ENCODE data around the gene VAMP2. TPM values are rescaled to one million over a fixed set of nuclear protein-coding genes. Genes with fewer than 3 reads are reported as not detected.

VAMP2 gene
- polyA plus RNA-seq, 1 donor from 2014 or later, result 98.3 TPM

DNA sequence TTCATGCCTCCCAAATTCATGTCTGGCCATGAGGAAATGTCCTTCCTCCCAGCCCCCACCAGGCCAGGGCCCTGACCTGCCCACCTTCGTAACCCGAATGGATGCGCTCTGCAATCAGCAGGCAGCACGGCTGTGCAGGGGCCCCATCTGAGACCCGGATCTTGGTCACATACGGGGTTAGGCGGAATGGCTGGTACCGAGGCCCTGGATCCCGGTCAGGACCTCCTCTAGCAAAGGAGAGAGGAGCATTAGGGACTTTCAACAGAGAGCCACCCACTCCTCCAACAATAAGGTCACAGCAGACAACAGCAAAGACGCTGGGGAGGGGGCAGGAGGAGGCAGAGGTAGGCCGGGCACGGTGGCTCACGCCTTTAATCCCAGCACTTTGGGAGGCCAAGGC is 14.2 kb downstream of the VAMP2 start:
- Histone ChIP-seq H3F3A (ENCODE audit: insufficient read depth, low read length, poor library complexity, severe bottlenecking) (peaks cover 6% of the 10 kb centered on the region), H3K9me2 (ENCODE audit: insufficient read depth, low read length) (no peaks in the 10 kb centered on the region), H3K79me2 (replicated peaks; ENCODE audit: insufficient read depth, low read length) (no peaks in the 10 kb centered on the region), H2AFZ (ENCODE audit: low read depth, low read length) (no peak overlapping the region), H3K27me3 (ENCODE audit: insufficient read depth, low read depth, low read length) (no peaks in the 10 kb centered on the region), H4K20me1 (ENCODE audit: insufficient read depth) (no peaks in the 10 kb centered on the region), H3K4me3 (ENCODE audit: low read length) (no peak overlapping the region), H3K9ac (ENCODE audit: low read length) (no peak overlapping the region), H3K36me3 (ENCODE audit: insufficient read depth, low read length) (no peaks in the 10 kb centered on the region), H3K27ac (ENCODE audit: low read length) (no peak overlapping the region), H3K4me2 (ENCODE audit: low read length) (no peak overlapping the region), H3K9me3 (ENCODE audit: low read length) (no peaks in the 10 kb centered on the region)
- no peak for TF ChIP-seq TAF1 (IDR thresholded peaks at IDR 0.05; ENCODE audit: low read depth)
- TF ChIP-seq SMC3 (conservative IDR thresholded peaks at IDR 0.05; ENCODE audit: poor library complexity), result no peak
- TF ChIP-seq RAD21 (conservative IDR thresholded peaks at IDR 0.05), result no peak
- TF ChIP-seq, protein P1, sequence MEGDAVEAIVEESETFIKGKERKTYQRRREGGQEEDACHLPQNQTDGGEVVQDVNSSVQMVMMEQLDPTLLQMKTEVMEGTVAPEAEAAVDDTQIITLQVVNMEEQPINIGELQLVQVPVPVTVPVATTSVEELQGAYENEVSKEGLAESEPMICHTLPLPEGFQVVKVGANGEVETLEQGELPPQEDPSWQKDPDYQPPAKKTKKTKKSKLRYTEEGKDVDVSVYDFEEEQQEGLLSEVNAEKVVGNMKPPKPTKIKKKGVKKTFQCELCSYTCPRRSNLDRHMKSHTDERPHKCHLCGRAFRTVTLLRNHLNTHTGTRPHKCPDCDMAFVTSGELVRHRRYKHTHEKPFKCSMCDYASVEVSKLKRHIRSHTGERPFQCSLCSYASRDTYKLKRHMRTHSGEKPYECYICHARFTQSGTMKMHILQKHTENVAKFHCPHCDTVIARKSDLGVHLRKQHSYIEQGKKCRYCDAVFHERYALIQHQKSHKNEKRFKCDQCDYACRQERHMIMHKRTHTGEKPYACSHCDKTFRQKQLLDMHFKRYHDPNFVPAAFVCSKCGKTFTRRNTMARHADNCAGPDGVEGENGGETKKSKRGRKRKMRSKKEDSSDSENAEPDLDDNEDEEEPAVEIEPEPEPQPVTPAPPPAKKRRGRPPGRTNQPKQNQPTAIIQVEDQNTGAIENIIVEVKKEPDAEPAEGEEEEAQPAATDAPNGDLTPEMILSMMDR (IDR thresholded peaks at IDR 0.05; ENCODE audit: poor library complexity, severe bottlenecking), result no peak
- TF ChIP-seq MXI1 (conservative IDR thresholded peaks at IDR 0.05; ENCODE audit: poor library complexity, severe bottlenecking), result no peak
- TF ChIP-seq EP300 (conservative IDR thresholded peaks at IDR 0.05; ENCODE audit: poor library complexity, severe bottlenecking), result no peak
- TF ChIP-seq, protein P2, sequence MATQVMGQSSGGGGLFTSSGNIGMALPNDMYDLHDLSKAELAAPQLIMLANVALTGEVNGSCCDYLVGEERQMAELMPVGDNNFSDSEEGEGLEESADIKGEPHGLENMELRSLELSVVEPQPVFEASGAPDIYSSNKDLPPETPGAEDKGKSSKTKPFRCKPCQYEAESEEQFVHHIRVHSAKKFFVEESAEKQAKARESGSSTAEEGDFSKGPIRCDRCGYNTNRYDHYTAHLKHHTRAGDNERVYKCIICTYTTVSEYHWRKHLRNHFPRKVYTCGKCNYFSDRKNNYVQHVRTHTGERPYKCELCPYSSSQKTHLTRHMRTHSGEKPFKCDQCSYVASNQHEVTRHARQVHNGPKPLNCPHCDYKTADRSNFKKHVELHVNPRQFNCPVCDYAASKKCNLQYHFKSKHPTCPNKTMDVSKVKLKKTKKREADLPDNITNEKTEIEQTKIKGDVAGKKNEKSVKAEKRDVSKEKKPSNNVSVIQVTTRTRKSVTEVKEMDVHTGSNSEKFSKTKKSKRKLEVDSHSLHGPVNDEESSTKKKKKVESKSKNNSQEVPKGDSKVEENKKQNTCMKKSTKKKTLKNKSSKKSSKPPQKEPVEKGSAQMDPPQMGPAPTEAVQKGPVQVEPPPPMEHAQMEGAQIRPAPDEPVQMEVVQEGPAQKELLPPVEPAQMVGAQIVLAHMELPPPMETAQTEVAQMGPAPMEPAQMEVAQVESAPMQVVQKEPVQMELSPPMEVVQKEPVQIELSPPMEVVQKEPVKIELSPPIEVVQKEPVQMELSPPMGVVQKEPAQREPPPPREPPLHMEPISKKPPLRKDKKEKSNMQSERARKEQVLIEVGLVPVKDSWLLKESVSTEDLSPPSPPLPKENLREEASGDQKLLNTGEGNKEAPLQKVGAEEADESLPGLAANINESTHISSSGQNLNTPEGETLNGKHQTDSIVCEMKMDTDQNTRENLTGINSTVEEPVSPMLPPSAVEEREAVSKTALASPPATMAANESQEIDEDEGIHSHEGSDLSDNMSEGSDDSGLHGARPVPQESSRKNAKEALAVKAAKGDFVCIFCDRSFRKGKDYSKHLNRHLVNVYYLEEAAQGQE (IDR thresholded peaks at IDR 0.05; ENCODE audit: borderline replicate concordance), result no peak
- no peak for TF ChIP-seq EZH2 (IDR thresholded peaks at IDR 0.05; ENCODE audit: borderline replicate concordance, insufficient read depth, low read length, poor library complexity, severe bottlenecking)

DNA sequence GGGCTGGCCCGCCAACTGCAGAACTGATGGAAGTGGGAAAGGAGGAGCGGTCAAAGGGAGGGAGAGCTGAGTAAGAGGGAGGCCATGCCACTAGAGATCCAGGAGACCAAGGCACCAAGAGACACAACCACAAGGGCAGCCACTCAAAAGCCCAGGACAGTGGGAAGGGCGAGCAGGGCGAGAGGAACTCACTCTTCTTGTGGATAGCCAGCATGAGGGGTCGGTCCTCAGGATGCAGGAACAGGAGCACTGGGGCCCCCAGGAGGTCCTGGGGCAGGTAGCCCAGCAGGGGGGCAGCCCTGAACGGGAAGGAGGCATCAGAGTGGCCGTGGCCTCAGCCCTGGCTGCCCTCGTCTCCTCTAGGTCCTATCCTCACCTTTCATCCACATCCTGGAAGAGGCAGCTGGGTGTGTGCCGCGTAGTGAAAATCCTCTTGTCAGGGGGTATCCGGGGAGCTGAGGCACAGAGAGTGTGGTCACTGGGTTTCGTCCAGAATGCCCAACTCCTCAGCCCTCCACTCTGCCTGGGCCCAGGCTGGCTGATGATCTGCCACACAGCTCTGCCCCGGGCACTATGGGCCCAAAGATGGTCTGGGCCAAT is 14.8 kb downstream of the VAMP2 start:
- Histone ChIP-seq H3K9me2 (ENCODE audit: insufficient read depth, low read length) (no peaks in the 10 kb centered on the region), H3K4me2 (ENCODE audit: low read length) (no peak overlapping the region), H2AFZ (ENCODE audit: low read depth, low read length) (no peak overlapping the region), H3K36me3 (ENCODE audit: insufficient read depth, low read length) (no peaks in the 10 kb centered on the region), H3K27ac (ENCODE audit: low read length) (no peak overlapping the region), H4K20me1 (ENCODE audit: insufficient read depth) (no peaks in the 10 kb centered on the region), H3K79me2 (replicated peaks; ENCODE audit: insufficient read depth, low read length) (no peaks in the 10 kb centered on the region), H3K4me3 (ENCODE audit: low read length) (no peak overlapping the region), H3K9me3 (ENCODE audit: low read length) (no peaks in the 10 kb centered on the region), H3K9ac (ENCODE audit: low read length) (no peak overlapping the region), H3F3A (ENCODE audit: insufficient read depth, low read length, poor library complexity, severe bottlenecking) (peaks cover 6% of the 10 kb centered on the region), H3K27me3 (ENCODE audit: insufficient read depth, low read depth, low read length) (no peaks in the 10 kb centered on the region)
- TF ChIP-seq, protein P2 (IDR thresholded peaks at IDR 0.05; ENCODE audit: borderline replicate concordance), result no peak
- TF ChIP-seq, protein P1 (IDR thresholded peaks at IDR 0.05; ENCODE audit: poor library complexity, severe bottlenecking), result no peak
- TF ChIP-seq EZH2 (IDR thresholded peaks at IDR 0.05; ENCODE audit: borderline replicate concordance, insufficient read depth, low read length, poor library complexity, severe bottlenecking) (no peak), TAF1 (IDR thresholded peaks at IDR 0.05; ENCODE audit: low read depth) (no peak)
